Activated CD4-positive, alpha-beta memory T cell treated with anti-CD3 and anti-CD28 coated beads for 36 hours (primary cell): ENCODE results near the gene UBTD1. TPM values are rescaled to one million over a fixed set of nuclear protein-coding genes. Genes with fewer than 3 reads are reported as not detected.
"Not testable (repeated sequence)": the region's sequence is repeated elsewhere in the genome, so short reads cannot be mapped to it uniquely, and the experiment has no call there.

ENCODE experiments used
- CTCF ChIA-PET: fragments of 350-600 bp; sonication (Branson Sonifier 250); formaldehyde crosslinking; loops from one replicate; lab custom pipeline; 2021; ENCODE audit warnings: antibody characterized with exemption, inconsistent platforms; lab: Charles Lee
- POLR2A ChIA-PET: fragments of 350-600 bp; sonication (Branson Sonifier 250); formaldehyde crosslinking; loops from one replicate; lab custom pipeline; 2021; ENCODE audit warnings: antibody characterized with exemption; lab: Charles Lee
- DNase-seq: peaks from one replicate; pipeline ENCODE4 v3.0.0-alpha.2; 2020
- H3K27ac Mint-ChIP-seq: one replicate; pipeline ENCODE4 v1.8.0; 2021; ENCODE audit warnings: mixed read lengths
- H3K27me3 Mint-ChIP-seq: one replicate; pipeline ENCODE4 v1.8.0; 2021; ENCODE audit warnings: mixed read lengths
- H3K36me3 Mint-ChIP-seq: one replicate; pipeline ENCODE4 v1.8.0; 2021; ENCODE audit warnings: mixed read lengths
- H3K4me1 Mint-ChIP-seq: one replicate; pipeline ENCODE4 v1.8.0; 2021; ENCODE audit warnings: low read depth, mixed read lengths
- H3K4me3 Mint-ChIP-seq: one replicate; pipeline ENCODE4 v1.8.0; 2021; ENCODE audit warnings: mild to moderate bottlenecking, mixed read lengths
- H3K9me3 Mint-ChIP-seq: one replicate; pipeline ENCODE4 v1.8.0; 2021; ENCODE audit warnings: mixed read lengths
- intact Hi-C: fragments of 100-400 bp; cut with micrococcal nuclease; formaldehyde crosslinking; loops from one replicate; pipeline ENCODE4 v1.15.1; 2023
- total RNA-seq, 2 experiments: library from RNA; stranded (reverse); gene quantifications; one replicate each; pipeline ENCODE4 v1.2.3, GENCODE V29; 2021

Gene UBTD1
- total RNA-seq, 2 experiments from 2014 or later = 1.6 to 2.6 TPM

DNA sequence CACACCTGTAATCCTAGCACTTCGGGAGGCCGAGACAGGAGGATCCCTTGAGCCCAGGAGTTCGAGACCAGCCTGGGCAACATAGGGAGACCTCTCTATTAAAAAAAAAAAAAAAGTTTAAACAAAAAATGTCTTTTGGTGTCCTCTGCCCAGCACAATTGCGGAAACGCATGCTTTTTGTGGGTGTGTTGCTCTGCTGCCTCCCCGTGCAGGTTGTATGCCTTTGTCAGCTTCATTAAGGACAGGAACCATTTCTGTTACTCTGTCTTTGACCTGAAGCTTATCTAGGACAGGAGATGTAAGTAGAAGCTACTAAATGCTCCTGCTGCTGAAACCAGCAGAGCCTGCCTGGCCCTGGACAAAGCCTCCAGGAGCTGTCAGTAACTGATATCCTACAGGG is 52.5 kb downstream of the UBTD1 start:
- no peaks in the 10 kb centered on the region for H3K27me3 Mint-ChIP-seq
- H3K4me3 Mint-ChIP-seq = no peak overlapping the region
- POLR2A ChIA-PET = no interaction called here

GRCh38 chr10:97553575-97554031 is 54.9 kb downstream of the UBTD1 start:
- Mint-ChIP-seq H3K4me3 (no peak overlapping the region), H3K36me3 (no peaks in the 10 kb centered on the region), H3K27ac (no peak overlapping the region), H3K4me1 (no peaks in the 10 kb centered on the region), H3K9me3 (peaks cover 3% of the 10 kb centered on the region), H3K27me3 (no peaks in the 10 kb centered on the region)
- ChIA-PET POLR2A (no interaction called here), CTCF (interaction anchor here (0.6 to 5.7 kb wide), 40 partner anchors 9 to 671 kb away, joined by 3 to 115 read pairs (median 4); partner anchors contain the start of genes ANKRD2, AVPI1 and UBTD1)
- intact Hi-C loops = loop anchor here (1.0 to 2.0 kb wide), 4 partner anchors 18 to 146 kb away; partner anchors contain the start of genes MMS19 and UBTD1
- DNase-seq = peak; percentile 75

More for the DNA sequence above, 52.5 kb downstream of the UBTD1 start:
- CTCF ChIA-PET = interaction anchor here (0.6 to 5.7 kb wide), 8 partner anchors 11 to 145 kb away, joined by 3 to 115 read pairs (median 10); no protein-coding TSS in a partner anchor
- Mint-ChIP-seq H3K36me3 (no peaks in the 10 kb centered on the region), H3K9me3 (peaks cover 3% of the 10 kb centered on the region), H3K4me1 (no peaks in the 10 kb centered on the region), H3K27ac (no peak overlapping the region)
- intact Hi-C loops = no loop called here
- DNase-seq = no peak

DNA sequence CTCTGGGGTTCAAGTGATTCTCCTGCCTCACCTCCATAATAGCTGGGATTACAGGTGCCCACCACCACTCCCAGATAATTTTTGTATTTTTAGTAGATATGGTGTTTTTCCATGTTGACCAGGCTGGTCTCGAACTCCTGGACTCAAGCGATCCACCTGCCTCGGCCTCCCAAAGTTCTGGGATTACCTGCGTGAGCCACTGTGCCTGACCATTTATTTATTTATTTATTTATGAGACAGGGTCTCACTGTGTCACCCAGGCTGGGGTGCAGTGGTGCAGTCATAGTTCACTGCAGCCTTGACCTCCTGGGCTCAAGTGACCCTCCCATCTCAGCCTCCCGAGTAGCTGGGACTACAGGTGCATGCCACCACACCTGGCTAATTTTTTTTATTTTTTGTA is 55.6 kb downstream of the UBTD1 start:
- H3K27ac Mint-ChIP-seq, DNase-seq, H3K27me3 Mint-ChIP-seq, H3K9me3 Mint-ChIP-seq, intact Hi-C loops, H3K4me1 Mint-ChIP-seq, H3K4me3 Mint-ChIP-seq, H3K36me3 Mint-ChIP-seq: not testable (repeated sequence)
- CTCF ChIA-PET = interaction anchor here (0.6 to 5.7 kb wide), 35 partner anchors 10 to 671 kb away, joined by 3 to 115 read pairs (median 4); partner anchors contain the start of genes ANKRD2, AVPI1 and UBTD1
- POLR2A ChIA-PET = interaction anchor here (0.6 kb wide), 1 partner anchor 214 kb away, joined by 3 read pairs; no protein-coding TSS in a partner anchor

DNA sequence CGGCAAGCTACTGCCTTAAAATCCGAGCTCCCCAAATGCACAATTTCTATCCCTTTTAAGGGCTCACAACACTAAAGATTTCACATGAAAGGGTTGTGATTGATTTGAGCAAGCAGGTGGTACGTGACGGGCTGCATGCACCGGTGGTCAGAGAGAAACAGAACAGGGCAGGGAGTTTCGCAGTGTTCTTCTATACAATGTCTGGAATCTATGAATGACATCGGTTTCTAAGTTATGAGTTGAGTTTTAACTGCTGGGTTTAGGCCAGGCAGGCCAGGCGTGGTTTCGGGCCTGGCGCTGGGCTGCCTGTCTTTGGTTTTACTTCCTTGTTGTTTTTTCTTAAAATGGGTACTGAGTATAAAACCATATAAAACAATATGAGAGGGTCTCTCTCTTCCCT is 56.8 kb downstream of the UBTD1 start:
- POLR2A ChIA-PET, H3K4me3 Mint-ChIP-seq, intact Hi-C loops, H3K27ac Mint-ChIP-seq, H3K27me3 Mint-ChIP-seq, H3K36me3 Mint-ChIP-seq, H3K4me1 Mint-ChIP-seq, DNase-seq, H3K9me3 Mint-ChIP-seq: not testable (repeated sequence)
- CTCF ChIA-PET = interaction anchor here (0.7 to 5.7 kb wide), 7 partner anchors 13 to 95 kb away, joined by 3 to 115 read pairs (median 4); partner anchors contain the start of gene UBTD1

GRCh38 chr10:97560731-97561381 is 62.1 kb downstream of the UBTD1 start:
- POLR2A ChIA-PET, intact Hi-C loops, H3K4me3 Mint-ChIP-seq, CTCF ChIA-PET, H3K27ac Mint-ChIP-seq, H3K27me3 Mint-ChIP-seq, H3K4me1 Mint-ChIP-seq, H3K36me3 Mint-ChIP-seq, DNase-seq, H3K9me3 Mint-ChIP-seq: not testable (repeated sequence)

GRCh38 chr10:97561386-97562077 is 62.8 kb downstream of the UBTD1 start:
- POLR2A ChIA-PET, CTCF ChIA-PET, H3K4me1 Mint-ChIP-seq, DNase-seq, intact Hi-C loops, H3K27ac Mint-ChIP-seq, H3K27me3 Mint-ChIP-seq, H3K36me3 Mint-ChIP-seq, H3K4me3 Mint-ChIP-seq, H3K9me3 Mint-ChIP-seq: not testable (repeated sequence)

DNA sequence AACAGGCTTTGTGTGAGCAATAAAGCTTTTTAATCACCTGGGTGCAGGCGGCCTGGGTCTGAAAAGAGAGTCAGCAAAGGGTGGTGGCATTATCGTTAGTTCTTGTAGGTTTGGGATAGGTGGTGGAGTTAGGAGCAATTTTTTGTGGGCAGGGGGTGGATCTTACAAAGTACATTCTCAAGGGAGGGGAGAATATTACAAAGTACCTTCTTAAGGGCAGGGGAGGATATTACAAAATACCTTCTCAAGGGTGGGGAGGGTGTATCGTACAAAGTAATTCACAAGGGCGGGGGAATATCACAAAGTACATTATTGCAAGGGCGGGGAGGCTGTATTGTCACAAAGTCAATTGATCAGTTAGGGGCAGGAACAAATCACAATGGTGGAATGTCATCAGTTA is 63.6 kb downstream of the UBTD1 start:
- H3K27ac Mint-ChIP-seq, H3K27me3 Mint-ChIP-seq, POLR2A ChIA-PET, CTCF ChIA-PET, H3K36me3 Mint-ChIP-seq, DNase-seq, H3K4me3 Mint-ChIP-seq, H3K9me3 Mint-ChIP-seq, H3K4me1 Mint-ChIP-seq, intact Hi-C loops: not testable (repeated sequence)

DNA sequence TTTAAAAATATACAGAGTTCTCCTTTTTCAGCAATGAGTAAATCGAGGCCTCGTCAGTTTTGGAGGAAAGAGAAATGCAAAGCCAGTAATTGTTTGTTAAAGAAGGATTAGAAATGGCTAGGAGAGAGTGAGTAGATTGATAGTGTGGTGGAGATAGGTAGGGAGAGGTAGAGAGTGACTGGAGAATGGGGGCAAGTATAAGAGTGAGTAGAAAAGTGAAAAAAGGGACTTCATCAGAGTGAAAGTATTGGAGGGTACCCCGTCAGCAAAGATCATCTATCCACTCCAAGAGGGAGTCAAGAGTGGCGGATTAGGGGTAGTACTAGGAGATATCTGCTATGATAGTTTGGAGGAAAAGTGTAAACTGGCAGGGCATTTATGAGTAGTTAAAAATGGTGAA is 64.6 kb downstream of the UBTD1 start:
- Mint-ChIP-seq H3K36me3 (no peaks in the 10 kb centered on the region), H3K27me3 (no peaks in the 10 kb centered on the region), H3K4me1 (peaks cover 8% of the 10 kb centered on the region), H3K4me3 (no peak overlapping the region), H3K9me3 (no peaks in the 10 kb centered on the region), H3K27ac (no peak overlapping the region)
- ChIA-PET CTCF (no interaction called here), POLR2A (no interaction called here)
- no peak for DNase-seq
- intact Hi-C loops = no loop called here

- no peak for DNase-seq
- H3K4me3 Mint-ChIP-seq = no peak overlapping the region
- no peak overlapping the region for H3K27ac Mint-ChIP-seq
- intact Hi-C loops = no loop called here
- H3K36me3 Mint-ChIP-seq = no peaks in the 10 kb centered on the region
- ChIA-PET CTCF (interaction anchor here (1.5 kb wide), 1 partner anchor 11 kb away, joined by 5 read pairs; no protein-coding TSS in a partner anchor), POLR2A (no interaction called here)
- no peaks in the 10 kb centered on the region for H3K27me3 Mint-ChIP-seq
- peaks cover 8% of the 10 kb centered on the region for H3K4me1 Mint-ChIP-seq
- no peaks in the 10 kb centered on the region for H3K9me3 Mint-ChIP-seq
These were observed 66.1 kb downstream of the UBTD1 start for GRCh38 chr10:97564776-97565175.

GRCh38 chr10:97566336-97566996 is 67.7 kb downstream of the UBTD1 start:
- ChIA-PET POLR2A (no interaction called here), CTCF (interaction anchor here (2.7 kb wide), 1 partner anchor 13 kb away, joined by 8 read pairs; no protein-coding TSS in a partner anchor)
- DNase-seq = peak; percentile 18
- no peaks in the 10 kb centered on the region for H3K36me3 Mint-ChIP-seq
- no peak overlapping the region for H3K27ac Mint-ChIP-seq
- H3K27me3 Mint-ChIP-seq = no peaks in the 10 kb centered on the region
- intact Hi-C loops = no loop called here
- H3K9me3 Mint-ChIP-seq = no peaks in the 10 kb centered on the region
- no peak overlapping the region for H3K4me3 Mint-ChIP-seq
- peaks cover 4% of the 10 kb centered on the region for H3K4me1 Mint-ChIP-seq

- POLR2A ChIA-PET = no interaction called here
These were observed 69.2 kb downstream of the UBTD1 start for GRCh38 chr10:97567891-97568290.

More at GRCh38 chr10:97567891-97568290, 69.2 kb downstream of the UBTD1 start:
- H3K4me1 Mint-ChIP-seq = peaks cover 4% of the 10 kb centered on the region
- H3K27ac Mint-ChIP-seq = no peak overlapping the region
- CTCF ChIA-PET = interaction anchor here (0.6 to 2.7 kb wide), 2 partner anchors 14 to 134 kb away, joined by 4 to 8 read pairs; no protein-coding TSS in a partner anchor
- H3K27me3 Mint-ChIP-seq = no peaks in the 10 kb centered on the region
- H3K36me3 Mint-ChIP-seq = no peaks in the 10 kb centered on the region
- H3K4me3 Mint-ChIP-seq = no peak overlapping the region
- no peaks in the 10 kb centered on the region for H3K9me3 Mint-ChIP-seq
- intact Hi-C loops = no loop called here
- no peak for DNase-seq
